Fibroblast of skin of left biceps (primary cell): Measurements from ENCODE around the gene EML4.
A peak's percentile ranks its signal among the peaks of the same experiment; 100 is the strongest.

ENCODE experiments used
- DNase-seq, 2 experiments: peaks; one replicate each; pipeline ENCODE4 v3.0.0-alpha.2; 2013; ENCODE audit warnings: low read depth in 2 of 2

EML4 gene

DNA sequence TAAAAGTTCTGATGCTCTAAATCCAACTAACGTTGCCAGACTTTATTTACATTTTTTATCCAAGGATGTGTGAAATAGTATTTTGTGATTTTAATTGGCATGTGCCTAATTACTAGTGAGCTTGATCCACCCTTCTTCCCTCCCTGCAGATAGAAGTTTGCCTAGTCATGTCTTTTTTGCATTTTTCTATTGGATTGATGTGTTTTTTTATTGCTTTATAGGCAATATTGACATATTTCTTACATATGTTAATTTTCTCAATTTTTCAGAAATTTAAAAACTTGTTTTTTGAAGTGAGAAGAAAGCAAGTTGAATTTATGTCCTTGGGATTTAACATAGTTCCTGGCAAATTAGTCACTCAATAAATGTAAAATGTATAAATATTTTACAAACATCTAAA is 56.4 kb downstream of the EML4 start:
- no peak for DNase-seq

DNA sequence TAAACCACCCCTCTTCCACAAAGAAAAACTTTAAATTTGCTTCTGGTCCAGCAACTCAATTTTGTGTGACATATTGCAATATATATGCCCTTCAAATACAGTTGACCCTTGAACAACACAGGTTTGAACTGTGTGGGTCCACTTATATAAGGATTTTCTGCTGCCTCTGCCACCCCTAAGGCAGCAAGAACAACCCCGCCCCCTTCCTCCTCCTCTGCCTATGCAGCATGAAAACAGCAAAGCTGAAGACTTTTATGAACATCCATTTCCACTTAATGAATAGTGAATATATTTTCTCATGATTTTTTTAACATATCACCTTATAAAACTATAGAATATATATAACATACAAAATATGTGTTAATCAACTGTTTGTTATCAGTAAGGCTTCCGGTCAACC is 58.3 kb downstream of the EML4 start:
- no peak for DNase-seq

DNA sequence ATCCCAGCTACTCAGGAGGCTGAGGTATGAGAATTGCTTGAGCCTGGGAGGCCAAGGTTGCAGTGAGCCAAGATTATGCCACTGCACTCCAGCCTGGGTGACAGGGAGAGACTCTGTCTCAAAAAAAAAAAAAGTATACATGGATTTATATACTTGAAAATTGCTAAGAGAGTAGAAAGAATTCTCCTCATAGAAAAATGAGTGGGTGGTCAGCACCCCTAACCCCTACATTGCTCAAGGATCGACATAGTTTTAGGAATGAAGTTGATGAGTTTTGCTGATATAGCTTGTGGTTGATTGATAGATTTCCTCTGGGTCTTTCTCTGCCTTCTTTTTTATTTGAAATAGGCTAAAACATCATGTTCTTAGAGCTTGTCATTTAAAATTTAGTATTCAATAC is 58.9 kb downstream of the EML4 start:
- DNase-seq: no peak

DNA sequence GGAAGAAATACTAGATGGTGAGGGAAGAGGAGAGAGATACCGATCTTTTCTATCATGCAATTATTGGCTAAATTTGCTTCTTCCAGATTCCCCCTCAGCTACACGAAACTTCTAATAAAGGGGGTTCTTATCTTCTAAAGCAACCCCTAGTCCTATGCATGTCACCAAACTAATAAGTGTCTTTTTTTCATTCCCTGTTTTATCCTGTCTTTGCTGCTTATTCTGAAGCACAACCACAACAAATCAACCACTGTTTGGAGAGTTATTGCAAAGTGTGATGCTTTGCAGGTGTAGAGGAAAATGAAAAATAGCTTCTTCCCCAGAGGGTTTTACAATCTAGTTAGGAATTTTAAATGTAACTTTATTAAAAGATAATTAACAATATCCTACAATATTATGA is 60.8 kb downstream of the EML4 start:
- DNase-seq: no peak

DNA sequence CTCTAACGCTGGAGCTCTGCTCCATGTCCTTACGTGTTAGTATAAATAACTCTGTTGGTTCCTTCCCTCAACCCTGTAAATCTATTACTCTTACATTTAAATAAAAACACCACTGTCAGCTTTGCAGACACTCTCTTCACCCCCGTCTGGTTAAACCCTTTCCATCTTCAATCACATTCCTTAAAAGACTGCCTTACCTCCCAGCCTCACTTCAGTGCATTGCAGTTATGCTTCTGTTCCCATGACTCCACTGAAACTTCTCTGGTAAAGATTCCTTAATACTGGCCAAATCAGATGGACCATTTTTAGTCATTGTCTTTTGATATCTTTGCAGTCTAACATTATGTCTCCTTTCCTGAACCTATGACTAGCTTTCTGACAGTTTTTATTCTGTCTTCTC is 61.7 kb downstream of the EML4 start:
- DNase-seq: no peak

DNA sequence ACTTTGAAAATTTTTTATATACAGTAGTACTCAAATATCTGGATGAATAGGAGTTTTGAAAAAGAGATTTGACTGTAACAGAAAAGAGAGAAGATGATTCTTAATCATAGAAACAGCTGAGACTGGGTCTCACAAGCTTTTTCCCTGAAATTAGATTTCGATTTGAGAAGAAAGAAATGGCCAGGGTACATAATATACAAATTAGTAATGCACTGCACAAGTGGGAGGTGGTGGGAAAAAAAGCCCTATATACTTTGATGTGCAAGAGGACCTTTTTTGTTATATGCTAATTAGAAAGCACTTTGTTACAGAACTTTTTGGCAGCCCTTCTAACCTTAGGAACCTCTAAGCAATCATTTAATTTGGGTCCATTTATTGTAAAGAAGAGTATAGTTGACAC is 62.9 kb downstream of the EML4 start:
- DNase-seq: no peak

DNA sequence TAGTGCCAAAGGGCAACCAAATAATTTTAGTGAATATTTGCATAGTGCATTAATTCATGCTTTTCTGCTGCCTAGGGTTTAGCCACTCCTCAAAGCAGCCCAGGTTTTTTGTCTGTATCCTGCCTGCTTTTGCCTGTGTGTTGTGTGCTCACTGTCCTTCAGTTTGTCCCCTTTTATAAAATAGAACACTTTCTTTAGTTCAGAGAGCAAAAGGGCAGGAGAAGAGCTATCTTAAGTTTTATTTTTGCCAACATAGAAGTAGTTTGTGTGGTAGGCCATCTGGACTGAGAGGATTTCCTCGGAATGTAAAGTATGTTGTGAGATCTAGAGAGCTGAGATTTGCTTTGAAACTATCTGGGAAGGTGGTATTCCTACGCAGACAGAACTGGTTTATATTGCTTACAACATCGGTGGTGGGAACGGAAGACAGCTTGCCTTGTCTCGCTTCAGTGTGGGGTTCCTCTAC is 64.9 kb downstream of the EML4 start:
- peak in 1 of 2 experiments; percentile 39 for DNase-seq

DNA sequence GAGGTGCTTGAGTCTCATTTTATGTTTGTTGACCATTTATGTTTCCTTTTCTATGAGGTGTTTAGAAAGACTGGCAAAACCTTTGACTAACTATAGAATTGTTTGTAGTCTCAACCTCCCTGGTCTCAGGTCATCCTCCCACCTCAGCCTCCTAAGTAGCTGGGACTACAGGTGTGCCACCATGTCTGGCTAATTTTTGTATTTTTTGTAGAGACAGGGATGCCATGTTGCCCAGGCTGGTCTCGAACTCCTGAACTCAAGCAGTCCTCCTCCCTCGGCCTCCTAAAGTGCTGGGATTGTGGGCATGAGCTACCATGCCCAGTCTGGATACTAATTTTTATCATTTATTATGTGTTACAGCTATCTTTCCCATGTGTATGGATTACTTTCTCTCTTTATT is 67.8 kb downstream of the EML4 start:
- DNase-seq: no peak

DNA sequence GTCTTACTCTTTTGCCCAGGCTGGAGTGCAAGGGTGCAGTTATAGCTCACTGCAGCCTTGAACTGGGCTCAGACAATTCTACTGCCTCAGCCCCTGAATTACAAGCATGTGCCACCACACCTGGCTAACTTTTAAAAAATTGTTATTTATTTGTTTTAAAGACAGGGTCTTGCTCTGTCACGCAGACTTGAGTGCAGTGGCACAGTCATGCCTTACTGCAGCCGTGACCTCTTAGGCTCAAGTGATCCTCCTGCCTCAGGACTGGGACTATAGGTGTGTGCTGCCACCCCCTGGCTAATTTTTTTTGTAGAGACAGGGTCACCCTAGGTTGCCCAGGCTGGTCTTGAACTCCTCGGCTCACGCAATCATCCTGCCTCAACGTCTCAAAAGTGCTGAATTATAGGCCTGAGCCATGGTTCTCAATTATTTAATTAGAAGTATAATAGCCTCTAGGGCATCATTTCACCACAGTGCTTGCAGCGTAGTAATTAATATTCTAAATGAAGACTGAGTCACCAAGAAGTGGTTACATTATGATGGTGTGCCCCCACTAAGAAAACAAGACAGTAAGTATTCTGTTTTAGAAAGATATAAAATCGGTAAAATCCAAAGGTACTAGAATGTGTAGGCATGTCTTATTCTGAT is 69.6 kb downstream of the EML4 start:
- no peak for DNase-seq

DNA sequence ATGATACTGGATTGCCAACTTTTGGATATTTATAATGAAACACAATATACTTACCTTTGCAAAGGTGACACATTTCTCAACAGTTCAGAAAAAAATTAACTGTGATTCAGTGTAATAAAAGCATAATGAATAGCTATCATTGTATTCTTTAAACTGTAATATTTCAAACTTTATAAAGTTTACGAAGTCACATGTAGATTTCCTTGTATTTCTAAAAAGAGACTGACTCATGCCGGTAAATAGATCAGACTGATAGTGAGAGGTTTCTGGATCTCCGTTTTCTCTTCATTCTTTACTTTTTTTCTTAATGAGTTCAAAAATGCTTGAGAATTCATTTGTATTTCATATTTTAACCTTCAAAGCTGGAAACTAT is 70.1 kb downstream of the EML4 start:
- DNase-seq: no peak

DNA sequence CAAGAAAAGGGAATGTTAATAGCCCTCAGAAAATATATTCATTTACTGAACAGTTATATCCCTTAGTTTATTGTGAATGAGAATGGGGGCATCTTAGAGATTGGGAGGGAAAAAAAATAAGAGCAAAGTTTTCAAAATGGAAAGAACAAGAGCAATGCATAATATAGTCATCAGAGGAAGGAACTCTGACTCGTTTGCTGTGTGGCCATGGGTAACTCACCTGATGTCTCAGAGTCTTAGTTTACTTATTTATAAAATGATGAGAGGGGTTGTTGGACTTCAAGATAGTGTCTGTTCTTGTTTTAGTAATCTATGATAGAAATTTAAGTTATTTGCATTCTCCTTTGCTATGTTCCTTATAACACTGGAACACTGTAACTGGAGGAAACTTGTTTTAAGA is 70.7 kb downstream of the EML4 start:
- no peak for DNase-seq

DNA sequence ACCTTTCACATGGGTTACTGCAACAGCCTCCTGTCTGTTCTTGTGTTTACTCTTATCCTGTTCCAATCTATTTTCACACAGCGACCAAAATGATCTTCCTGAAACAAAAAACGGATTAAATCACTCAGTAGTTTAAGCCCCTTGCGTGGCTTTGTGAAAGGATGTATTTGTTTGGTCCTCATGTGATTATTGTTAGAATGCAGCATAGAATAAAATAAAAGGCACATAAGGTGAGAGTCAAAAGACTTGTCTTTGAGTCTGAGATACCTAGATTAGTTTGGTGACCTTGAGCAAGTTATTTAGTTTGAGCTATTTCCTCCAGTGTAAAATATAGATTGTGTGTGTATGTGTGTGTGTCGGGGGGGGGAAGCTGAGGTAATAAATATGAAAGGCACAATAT is 72.4 kb downstream of the EML4 start:
- DNase-seq: no peak

DNA sequence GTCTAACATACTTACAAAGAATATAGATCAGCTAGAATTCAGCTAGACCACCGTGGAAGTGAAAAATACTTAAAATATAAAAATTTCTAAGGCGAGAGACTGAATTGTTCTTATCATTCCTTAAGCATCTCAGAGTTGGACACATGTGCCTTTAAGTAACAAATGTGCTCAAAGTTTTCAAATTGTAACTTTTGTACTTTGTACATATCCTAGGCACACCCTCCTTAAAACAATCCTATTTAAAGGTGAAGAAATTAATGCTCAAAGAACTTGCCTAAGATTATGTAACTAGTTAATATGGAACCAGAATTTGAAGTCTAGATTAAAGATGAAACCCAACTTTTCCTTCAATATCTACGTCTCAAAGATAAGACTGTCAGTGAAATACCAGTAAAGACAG is 74.1 kb downstream of the EML4 start:
- DNase-seq: no peak

DNA sequence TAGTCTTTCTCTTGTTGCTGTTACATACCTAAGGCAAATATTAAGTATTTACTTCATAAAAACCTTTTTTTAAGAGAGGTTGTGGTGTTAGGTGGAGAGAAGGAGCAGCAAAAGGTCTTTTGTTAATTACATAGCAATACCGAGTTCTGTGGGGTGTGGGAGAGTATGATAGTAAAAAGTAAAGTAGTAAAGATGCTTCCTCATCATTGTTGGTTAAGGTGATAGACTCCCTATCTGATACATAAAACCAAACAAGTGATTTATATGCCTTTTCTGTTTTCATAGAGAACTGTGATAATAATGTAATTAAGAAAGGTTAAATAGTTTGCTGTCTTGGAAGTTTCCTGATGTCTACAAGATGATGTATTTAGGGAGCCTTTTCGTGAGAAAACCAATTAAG is 75.4 kb downstream of the EML4 start:
- no peak for DNase-seq

DNA sequence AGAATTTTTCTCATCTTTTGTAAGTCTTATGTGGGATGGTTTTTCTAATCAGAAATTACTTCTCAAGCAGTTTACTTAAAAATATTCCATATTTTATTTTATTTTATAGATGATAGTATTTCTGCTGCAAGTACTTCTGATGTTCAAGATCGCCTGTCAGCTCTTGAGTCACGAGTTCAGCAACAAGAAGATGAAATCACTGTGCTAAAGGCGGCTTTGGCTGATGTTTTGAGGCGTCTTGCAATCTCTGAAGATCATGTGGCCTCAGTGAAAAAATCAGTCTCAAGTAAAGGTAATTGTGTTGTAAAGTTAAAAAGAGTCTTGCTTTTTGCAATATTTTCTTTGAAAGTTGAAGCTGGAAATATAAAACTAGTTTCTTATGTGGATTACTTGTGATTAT is 76.2 kb downstream of the EML4 start:
- no peak for DNase-seq

DNA sequence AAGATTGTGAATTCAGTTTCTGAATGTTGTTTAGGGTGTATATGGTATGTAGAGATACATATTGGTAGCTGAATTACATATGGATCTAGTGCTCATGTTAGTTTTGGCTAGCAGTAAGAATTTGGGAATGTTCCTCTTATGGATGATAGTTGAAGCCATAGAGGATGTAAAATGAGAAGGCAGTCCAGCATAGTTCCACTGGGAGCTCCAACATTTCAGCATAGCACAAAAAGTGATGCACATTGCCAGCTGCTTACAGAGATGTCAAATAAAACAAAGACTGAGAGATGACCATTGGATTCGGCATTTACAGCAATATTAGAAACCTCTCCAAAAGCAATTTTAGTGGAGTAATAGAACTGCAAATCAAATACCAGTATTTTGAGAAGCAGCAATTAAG is 77.4 kb downstream of the EML4 start:
- DNase-seq: peak; percentile 24 to 31

DNA sequence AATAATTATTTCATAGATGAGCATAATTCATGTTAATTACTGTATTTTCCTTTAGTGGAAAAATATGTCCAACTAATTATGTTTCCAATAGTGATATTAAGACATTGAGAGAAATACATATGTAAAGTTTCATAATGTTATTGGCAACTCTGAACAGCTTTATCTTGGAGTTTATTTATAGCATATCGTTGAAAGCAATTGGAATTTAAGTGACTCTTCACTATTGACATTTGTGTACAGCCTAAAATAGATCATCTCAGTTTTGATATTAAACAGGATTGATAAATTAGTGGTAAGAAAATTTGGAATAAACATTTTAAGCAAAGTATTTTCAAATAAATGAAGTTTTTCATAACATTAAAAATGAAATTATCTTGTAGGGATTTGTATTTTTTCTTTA is 79.7 kb downstream of the EML4 start:
- no peak for DNase-seq

DNA sequence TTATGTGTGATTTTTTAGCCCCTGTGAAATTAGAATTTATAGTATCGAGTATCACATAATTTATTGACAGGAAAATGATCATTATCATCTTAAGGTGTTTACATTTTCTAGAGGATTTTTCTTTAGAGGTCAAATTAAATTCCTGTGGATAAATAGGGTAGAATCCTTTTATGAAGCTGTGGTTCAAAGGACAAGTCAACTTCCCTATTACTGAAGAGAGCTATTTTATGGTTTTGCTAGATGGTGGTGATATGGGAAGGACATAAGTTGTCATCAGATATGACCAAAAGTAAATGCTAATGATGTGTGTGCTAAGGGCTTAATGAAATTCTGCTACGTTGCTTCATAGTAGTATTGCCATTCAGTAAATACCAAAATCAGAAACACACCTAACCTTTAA is 80.1 kb downstream of the EML4 start:
- no peak for DNase-seq

DNA sequence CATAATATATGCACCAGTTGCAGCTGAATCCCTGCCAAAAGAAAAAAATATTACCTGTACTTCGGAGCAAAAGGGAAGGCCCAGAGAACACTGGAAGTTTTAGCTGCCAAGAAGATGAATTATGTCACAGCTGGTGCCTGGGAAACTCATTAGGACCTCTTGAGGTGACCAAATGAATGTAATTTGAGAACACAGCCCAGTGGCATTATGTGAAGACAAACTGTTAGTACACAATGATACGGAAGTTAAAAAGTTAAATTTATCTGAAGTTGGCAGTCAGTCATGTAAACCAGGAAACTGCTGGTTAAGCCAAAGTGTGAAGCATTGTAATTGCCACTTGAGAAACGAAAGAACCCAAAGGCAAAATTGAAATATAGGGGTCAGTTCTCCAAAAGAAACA is 80.7 kb downstream of the EML4 start:
- no peak for DNase-seq

DNA sequence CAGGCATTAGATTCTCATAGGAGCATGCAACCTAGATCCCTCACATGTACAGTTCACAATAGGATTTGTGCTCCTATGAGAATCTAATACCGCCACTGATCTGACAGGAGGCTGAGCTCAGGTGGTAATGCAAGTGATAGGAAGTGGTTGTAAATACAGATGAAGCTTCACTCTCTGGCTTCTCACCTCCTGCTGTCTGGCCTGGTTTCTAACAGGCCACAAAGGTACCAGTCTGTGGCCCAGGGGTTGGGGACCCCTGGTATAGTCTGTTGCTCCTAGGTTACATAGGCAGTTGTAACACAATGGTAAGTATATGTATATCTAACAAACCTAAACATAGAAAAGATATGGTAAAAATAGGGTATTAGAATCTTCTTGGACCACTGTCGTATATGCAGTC is 81.8 kb downstream of the EML4 start:
- no peak for DNase-seq

DNA sequence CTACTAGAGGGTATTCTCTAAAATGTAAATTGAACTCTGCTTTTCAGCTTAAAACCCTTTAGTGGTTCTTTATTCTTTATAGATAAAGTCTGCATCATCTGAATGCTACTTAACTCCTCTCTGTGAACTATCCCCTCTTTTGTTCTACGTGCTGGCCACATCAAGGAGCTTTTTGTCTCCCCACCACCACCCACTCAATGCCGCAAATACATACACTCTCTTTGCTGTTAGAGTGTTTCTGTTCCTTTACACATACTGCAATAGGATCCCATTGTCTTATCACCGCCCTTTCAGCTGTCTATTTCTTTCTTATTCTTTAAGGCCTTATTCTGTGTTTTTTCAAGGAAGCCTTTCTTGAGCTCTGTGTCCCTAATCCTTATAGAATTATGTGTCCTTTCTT is 83.3 kb downstream of the EML4 start:
- DNase-seq: no peak

DNA sequence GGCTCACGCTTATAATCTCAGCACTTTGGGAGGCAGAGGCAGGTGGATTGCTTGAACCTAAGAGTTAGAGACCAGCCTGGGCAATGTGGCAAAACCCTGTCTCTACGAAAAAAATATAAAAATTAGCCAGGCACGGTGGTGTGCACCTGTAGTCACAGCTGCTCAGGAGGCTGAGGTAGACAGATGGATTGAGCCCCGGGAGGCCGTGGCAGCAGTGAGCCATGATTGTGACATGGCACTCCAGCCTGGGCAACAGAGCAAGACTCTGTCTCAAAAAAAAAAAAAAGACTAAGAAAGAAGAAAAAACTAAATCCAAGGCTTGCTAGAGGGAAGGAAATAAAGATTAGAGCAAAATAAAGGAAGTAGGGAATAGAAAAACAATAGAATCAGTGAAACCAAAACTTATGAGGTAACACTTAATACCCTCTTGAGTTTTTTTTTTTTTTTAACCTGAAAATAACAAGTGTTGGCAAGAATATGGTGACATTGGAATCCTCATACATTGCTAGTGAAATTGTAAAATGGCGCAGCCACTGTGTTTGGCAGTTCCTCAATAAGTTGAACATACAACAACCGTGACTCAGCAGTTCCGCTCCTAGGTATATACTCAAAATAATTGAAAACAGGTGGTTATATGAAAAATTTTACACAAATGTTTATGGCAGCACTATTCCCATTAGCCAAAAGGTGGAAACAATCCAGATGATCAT is 85.2 kb downstream of the EML4 start:
- peak; percentile 19 to 29 for DNase-seq

DNA sequence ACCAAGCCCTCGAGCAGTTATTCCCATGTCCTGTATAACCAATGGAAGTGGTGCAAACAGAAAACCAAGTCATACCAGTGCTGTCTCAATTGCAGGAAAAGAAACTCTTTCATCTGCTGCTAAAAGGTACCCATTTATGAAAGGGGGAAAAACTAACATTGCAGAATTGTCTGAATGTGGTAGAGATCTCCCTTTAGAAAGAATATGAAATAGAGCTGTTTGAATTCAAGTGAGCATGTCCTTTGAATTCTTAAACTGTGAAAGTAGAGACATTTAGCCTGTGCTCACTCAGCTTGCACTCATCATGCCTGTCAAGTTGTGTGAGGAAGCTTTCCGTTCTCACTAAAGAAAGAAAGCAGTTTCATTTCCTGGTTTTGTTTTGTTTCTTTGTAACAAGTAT is 87.4 kb downstream of the EML4 start:
- no peak for DNase-seq
